K562 (cell line): ENCODE data around the gene LCE2D. TPM values are rescaled to one million over a fixed set of nuclear protein-coding genes. Genes with fewer than 3 reads are reported as not detected.

Experiments
- ATAC-seq: fragments of 200-7000 bp; cut with Tn5 transposase; 3 replicates; pipeline ENCODE4 v1.9.1; 2020; ENCODE audit warnings: moderate library complexity
- BruUV-seq: library from RNA; stranded (reverse); fragments of 400-500 nt; replicated peaks from 2 replicates; lab custom pipeline; 2021; lab: Mats Ljungman, UMichigan
- CTCF ChIA-PET: fragments of 300-600 bp; formaldehyde crosslinking; extraction: SDS; loops from one replicate; lab custom pipeline; 2021; ENCODE audit warnings: low intra/inter-chr PET ratio; lab: Yijun Ruan, JAX
- POLR2A ChIA-PET: fragments of 300-600, 350-650 bp; sonication (Branson Sonifier 250); formaldehyde crosslinking; extraction: SDS; loops from one replicate; lab custom pipeline; 2021; ENCODE audit warnings: antibody characterized with exemption, inconsistent platforms; lab: Yijun Ruan, JAX
- DNase-seq, 4 experiments: peaks; one replicate each; pipeline versions ENCODE4 v3.0.0 to v3.0.0-alpha.2; 2011 to 2018; ENCODE audit warnings: low spot score in 3 of 4, mixed read lengths in 3 of 4; ENCODE audit errors: extremely low read depth in 1 of 4
- FAIRE-seq: peaks from 2 replicates; lab custom pipeline; 2011; peaks lifted over from hg19 to GRCh38; lab: Jason Lieb, UNC
- H2AFZ ChIP-seq: 2 replicates; pipeline ENCODE4 v1.6.0; 2011; ENCODE audit warnings: low read depth, low read length, control low read depth, inconsistent platforms
- H3K27ac ChIP-seq: fragments of 200-600 bp; 3 replicates; pipeline ENCODE4 v1.8.0; 2011; ENCODE audit warnings: low read depth, mild to moderate bottlenecking, control low read depth, inconsistent platforms, low read length, moderate library complexity, mixed read lengths; ENCODE audit errors: extremely low read depth
- H3K27me3 ChIP-seq, 2 experiments: fragments of 300-600 bp in 1 of 2; 2 replicates in 1 of 2; 3 replicates in 1 of 2; pipeline versions ENCODE4 v1.6.0 to v1.8.0; 2011; ENCODE audit warnings: inconsistent platforms in 2 of 2, low read length in 2 of 2, mild to moderate bottlenecking in 1 of 2, mixed read lengths in 1 of 2, moderate library complexity in 1 of 2; ENCODE audit not compliant: control insufficient read depth in 2 of 2, insufficient read depth in 2 of 2
- H3K36me3 ChIP-seq: fragments of 300-600 bp; 3 replicates; pipeline ENCODE4 v1.8.0; 2011; ENCODE audit warnings: mild to moderate bottlenecking, low read length, inconsistent platforms; ENCODE audit not compliant: control insufficient read depth, insufficient read depth
- H3K4me1 ChIP-seq, 2 experiments: fragments of 200-600 bp in 1 of 2; replicated peaks in 1 of 2; 2 replicates in 1 of 2; 3 replicates in 1 of 2; pipeline versions ENCODE4 v1.5.1 to v1.8.0; 2011; ENCODE audit warnings: inconsistent platforms in 2 of 2, low read length in 2 of 2, mild to moderate bottlenecking in 1 of 2, mixed read lengths in 1 of 2, moderate library complexity in 1 of 2; ENCODE audit not compliant: control insufficient read depth in 2 of 2, insufficient read depth in 2 of 2
- H3K4me2 ChIP-seq: 2 replicates; pipeline ENCODE4 v1.6.1; 2011; ENCODE audit warnings: low read length, control low read depth, inconsistent platforms, mixed read lengths; ENCODE audit not compliant: insufficient read depth
- H3K4me3 ChIP-seq: fragments of 200-600 bp; sonication (generic), shearing (Covaris generic); 2 replicates; pipeline ENCODE4 v1.5.1; 2016; ENCODE audit warnings: control low read depth, inconsistent platforms
- H3K79me2 ChIP-seq: fragments of 200-600 bp; 3 replicates; pipeline ENCODE4 v1.8.0; 2011; ENCODE audit warnings: low read length, inconsistent platforms; ENCODE audit not compliant: control insufficient read depth, insufficient read depth
- H3K9ac ChIP-seq, 2 experiments: 2 replicates each; pipeline versions ENCODE4 v1.6.0 to v1.6.1; 2011; ENCODE audit warnings: low read depth in 2 of 2, low read length in 2 of 2, control low read depth in 1 of 2, inconsistent platforms in 1 of 2, mild to moderate bottlenecking in 1 of 2, mixed read lengths in 1 of 2; ENCODE audit not compliant: insufficient read depth in 1 of 2
- H3K9me1 ChIP-seq: one replicate; pipeline ENCODE4 v1.6.0; 2011; ENCODE audit warnings: inconsistent platforms, mild to moderate bottlenecking, low read length, moderate library complexity; ENCODE audit not compliant: control insufficient read depth, insufficient read depth
- H3K9me3 ChIP-seq: replicated peaks from 2 replicates; pipeline ENCODE4 v1.5.1; 2011; ENCODE audit warnings: low read depth, low read length, inconsistent platforms; ENCODE audit not compliant: control insufficient read depth, insufficient read depth
- H4K20me1 ChIP-seq: replicated peaks from 2 replicates; pipeline ENCODE4 v1.6.1; 2011; ENCODE audit warnings: low read length, inconsistent platforms, mixed read lengths; ENCODE audit not compliant: control insufficient read depth, insufficient read depth
- ARNT ChIP-seq, 2 experiments: fragments of 450-650 bp; IDR thresholded peaks; 2 replicates each; pipeline ENCODE4 v1.6.1; 2016; ENCODE audit warnings: mild to moderate bottlenecking in 1 of 2
- ATF4 ChIP-seq: fragments of 450-650 bp; formaldehyde crosslinking; IDR thresholded peaks from 2 replicates; pipeline ENCODE4 v1.4.0; 2022; ENCODE audit warnings: mild to moderate bottlenecking, moderate library complexity
- DEAF1 ChIP-seq: fragments of 450-650 bp; formaldehyde crosslinking; IDR thresholded peaks from 2 replicates; pipeline ENCODE4 v1.4.0; 2020; ENCODE audit warnings: mild to moderate bottlenecking, moderate library complexity
- E2F5 ChIP-seq: sonication (generic); formaldehyde crosslinking; IDR thresholded peaks from 2 replicates; pipeline ENCODE4 v1.8.0; 2022; ENCODE audit warnings: mild to moderate bottlenecking, missing genetic modification reagents
- HINFP ChIP-seq: fragments of 450-650 bp; conservative IDR thresholded peaks from 2 replicates; pipeline ENCODE4 v1.6.1; 2016; ENCODE audit warnings: missing genetic modification characterization, low read depth, mild to moderate bottlenecking, control low read depth, missing compliant biosample characterization
- ILK ChIP-seq: fragments of 450-650 bp; IDR thresholded peaks from 2 replicates; pipeline ENCODE4 v1.6.1; 2016; ENCODE audit warnings: missing genetic modification characterization, low read depth, mild to moderate bottlenecking, missing compliant biosample characterization, moderate library complexity, borderline replicate concordance
- LCOR ChIP-seq: sonication (generic); formaldehyde crosslinking; IDR thresholded peaks from 2 replicates; pipeline ENCODE4 v1.8.0; 2022; ENCODE audit warnings: mild to moderate bottlenecking, missing genetic modification reagents
- NKRF ChIP-seq: fragments of 450-650 bp; IDR thresholded peaks from 2 replicates; pipeline ENCODE4 v1.6.1; 2016; ENCODE audit warnings: borderline replicate concordance
- SMAD3 ChIP-seq: fragments of 450-650 bp; formaldehyde crosslinking; conservative IDR thresholded peaks from 2 replicates; pipeline ENCODE4 v1.4.0; 2020; ENCODE audit warnings: mild to moderate bottlenecking
- SOX6 ChIP-seq: fragments of 450-650 bp; IDR thresholded peaks from 2 replicates; pipeline ENCODE4 v1.6.1; 2014; ENCODE audit warnings: mild to moderate bottlenecking
- TCF7L2 ChIP-seq: fragments of 150-350 bp; IDR thresholded peaks from 2 replicates; pipeline ENCODE4 v1.6.1; 2016; ENCODE audit warnings: low read depth, mild to moderate bottlenecking, low read length, moderate library complexity
- TEAD4 ChIP-seq, 2 experiments: sonication (generic) in 1 of 2; formaldehyde crosslinking in 1 of 2; IDR thresholded peaks; 2 replicates each; pipeline versions ENCODE4 v1.6.1 to v1.8.0; 2012 to 2022; ENCODE audit warnings: borderline replicate concordance in 1 of 2, inconsistent platforms in 1 of 2, low read length in 1 of 2, mild to moderate bottlenecking in 1 of 2, missing genetic modification reagents in 1 of 2
- TOE1 ChIP-seq, 2 experiments: fragments of 450-650 bp in 1 of 2; sonication (generic) in 1 of 2; formaldehyde crosslinking in 1 of 2; IDR thresholded peaks; 2 replicates each; pipeline versions ENCODE4 v1.7.1 to v1.8.0; 2016 to 2022; ENCODE audit warnings: borderline replicate concordance in 2 of 2, mild to moderate bottlenecking in 2 of 2, antibody characterized with exemption in 1 of 2, inconsistent platforms in 1 of 2, low read depth in 1 of 2, missing genetic modification reagents in 1 of 2, moderate library complexity in 1 of 2
- ZBED1 ChIP-seq: IDR thresholded peaks from 2 replicates; pipeline ENCODE4 v1.6.1; 2014
- in situ Hi-C: fragments of 300-500 bp; cut with MboI; formaldehyde crosslinking; loops from 4 replicates; pipeline ENCODE4 v1.15.0; 2018; ENCODE audit warnings: inconsistent platforms, mixed read lengths
- intact Hi-C: fragments of 100-400 bp; cut with micrococcal nuclease; formaldehyde crosslinking; loops from 2 replicates; pipeline ENCODE4 v1.14.2; 2022
- polyA plus RNA-seq, 8 experiments: library from polyadenylated mRNA; depleted of rRNA in 4 of 8; stranded (reverse) in 5 of 8; unstranded in 3 of 8; fragments of >200 nt; fragmentation: Nextera tagmentation in 2 of 8; fragmentation: Illumina TruSeq in 1 of 8; extraction: Ambion mirVana in 2 of 8; extraction: Trizol in 1 of 8; gene quantifications; 2 replicates each; pipeline versions ENCODE4 v1.2.1 to v1.2.3, GENCODE V29; 2011 to 2014; ENCODE audit warnings: inconsistent platforms in 1 of 8, missing spikeins in 1 of 8
- total RNA-seq, 7 experiments: library from RNA; depleted of rRNA in 6 of 7; stranded (reverse); fragments of >200 nt in 6 of 7; fragmentation: Illumina TruSeq in 2 of 7; extraction: Trizol in 2 of 7; gene quantifications; 2 replicates each; pipeline versions ENCODE4 v1.2.1 to v1.2.3, GENCODE V29; 2011 to 2021; ENCODE audit warnings: low replicate concordance in 1 of 7

Gene LCE2D
- total and polyA plus RNA-seq, 9 of the 15 experiments (the other 6 are each of a cell fraction or from before 2014, with no cell fraction given), result not detected

GRCh38 chr1:152646656-152647055 is 16.5 kb upstream of the LCE2D start:
- H3K4me2 ChIP-seq, result no peak overlapping the region
- no peak for FAIRE-seq
- no peaks in the 10 kb centered on the region for H3K9me3 ChIP-seq
- H3K4me1 ChIP-seq, result no peaks in the 10 kb centered on the region
- no peaks in the 10 kb centered on the region for H3K27me3 ChIP-seq
- ATAC-seq, result no peak
- no peaks in the 10 kb centered on the region for H3K79me2 ChIP-seq
- peaks cover 3% of the 10 kb centered on the region for H3K9me1 ChIP-seq
- CTCF ChIA-PET, result no interaction called here
- intact Hi-C loops (no loop called here), in situ Hi-C loops (no loop called here)
- H2AFZ ChIP-seq, result no peak overlapping the region
- POLR2A ChIA-PET, result interaction anchor here (1.5 kb wide), 1 partner anchor 10 kb away, joined by 3 read pairs; no protein-coding TSS in a partner anchor
- H4K20me1 ChIP-seq, result no peaks in the 10 kb centered on the region
- no peak overlapping the region for H3K9ac ChIP-seq
- BruUV-seq, result no TSS peak
- no peak overlapping the region for H3K4me3 ChIP-seq
- no peaks in the 10 kb centered on the region for H3K36me3 ChIP-seq
- H3K27ac ChIP-seq, result no peak overlapping the region
- DNase-seq, result no peak
- TF ChIP-seq LCOR (CRISPR knock-in tag) (no peak), TOE1 (IDR thresholded peaks at IDR 0.05; ENCODE audit: borderline replicate concordance) (no peak), TOE1 (CRISPR knock-in tag; IDR thresholded peaks at IDR 0.05; ENCODE audit: borderline replicate concordance, low read depth) (no peak), SMAD3 (CRISPR knock-in tag) (no peak), DEAF1 (CRISPR knock-in tag) (no peak), HINFP (tag) (no peak), ARNT (IDR thresholded peaks at IDR 0.05) (no peak), ILK (tag) (no peak), SOX6 (no peak), NKRF (no peak), ZBED1 (no peak), ATF4 (no peak), TCF7L2 (no peak), E2F5 (CRISPR knock-in tag) (no peak), TEAD4 (IDR thresholded peaks at IDR 0.05; ENCODE audit: low read length) (no peak), TEAD4 (CRISPR knock-in tag; IDR thresholded peaks at IDR 0.05; ENCODE audit: borderline replicate concordance) (no peak)
